Large intestine (tissue), 3 donors: Measurements from ENCODE around the gene KLHL2. TPM values are rescaled to one million over a fixed set of nuclear protein-coding genes. Genes with fewer than 3 reads are reported as not detected.

Experiments used
- DNase-seq, 2 donors: peaks; one replicate each; pipeline versions ENCODE4 v3.0.0 to v3.0.0-alpha.2; 2013
- H3K27ac ChIP-seq: one replicate; pipeline ENCODE4 v1.5.1; 2013; ENCODE audit warnings: low read length
- H3K27me3 ChIP-seq: 2 replicates; pipeline ENCODE4 v1.6.1; 2013; ENCODE audit warnings: low read length; ENCODE audit not compliant: control insufficient read depth, insufficient read depth
- H3K36me3 ChIP-seq: 2 replicates; pipeline ENCODE4 v1.6.1; 2013; ENCODE audit warnings: low read length; ENCODE audit not compliant: control insufficient read depth, insufficient read depth
- H3K4me1 ChIP-seq: one replicate; pipeline ENCODE4 v1.6.1; 2013; ENCODE audit warnings: low read length; ENCODE audit not compliant: control insufficient read depth, insufficient read depth
- H3K4me3 ChIP-seq: one replicate; pipeline ENCODE4 v1.5.1; 2013; ENCODE audit warnings: low read length
- H3K9me3 ChIP-seq: one replicate; pipeline ENCODE4 v1.6.1; 2013; ENCODE audit warnings: mild to moderate bottlenecking, low read depth, low read length, moderate library complexity; ENCODE audit not compliant: control insufficient read depth
- WGBS: methylation state at CpG from one replicate; pipeline ENCODE4 v1.1.5; 2013; ENCODE audit warnings: low lambda C conversion rate; ENCODE audit not compliant: insufficient coverage; 5-methylcytosine and 5-hydroxymethylcytosine counted together
- polyA plus RNA-seq: library from polyadenylated mRNA; unstranded; fragments of 120-200 nt; gene quantifications from one replicate; pipeline ENCODE4 v1.2.1, GENCODE V29; 2013

The KLHL2 gene
- polyA plus RNA-seq, 1 donor = 15.0 TPM

GRCh38 chr4:165288639-165289422, 81.5 kb downstream of the KLHL2 start:
- Histone ChIP-seq H3K27ac (no peak overlapping the region), H3K4me1 (no peaks in the 10 kb centered on the region), H3K4me3 (no peak overlapping the region), H3K36me3 (no peaks in the 10 kb centered on the region), H3K27me3 (no peaks in the 10 kb centered on the region), H3K9me3 (no peaks in the 10 kb centered on the region)
- peak in 1 of 2 donors; percentile 61 for DNase-seq

GRCh38 chr4:165289423-165289785, 82.0 kb downstream of the KLHL2 start:
- Histone ChIP-seq H3K4me3 (no peak overlapping the region), H3K27ac (no peak overlapping the region), H3K4me1 (no peaks in the 10 kb centered on the region), H3K9me3 (no peaks in the 10 kb centered on the region), H3K27me3 (no peaks in the 10 kb centered on the region), H3K36me3 (no peaks in the 10 kb centered on the region)
- DNase-seq = no peak

- no peaks in the 10 kb centered on the region for H3K4me1 ChIP-seq
- H3K27me3 ChIP-seq = no peaks in the 10 kb centered on the region
- H3K27ac ChIP-seq = no peak overlapping the region
- peak; percentile 8 to 12 for DNase-seq
- peaks cover 7% of the 10 kb centered on the region for H3K36me3 ChIP-seq
- 96% methylated on average over 5 of the region's 6 CpGs for WGBS
- no peak overlapping the region for H3K4me3 ChIP-seq
- H3K9me3 ChIP-seq = no peaks in the 10 kb centered on the region
Observed at GRCh38 chr4:165293061-165293460, 85.7 kb downstream of the KLHL2 start.

- no CpG with 5 or more reads among the region's 2 CpGs for WGBS
Observed at GRCh38 chr4:165293927-165294649, 86.7 kb downstream of the KLHL2 start.

GRCh38 chr4:165294907-165295306, 87.5 kb downstream of the KLHL2 start:
- Histone ChIP-seq H3K4me3 (no peak overlapping the region), H3K4me1 (no peaks in the 10 kb centered on the region), H3K27me3 (no peaks in the 10 kb centered on the region), H3K9me3 (no peaks in the 10 kb centered on the region), H3K27ac (no peak overlapping the region), H3K36me3 (peaks cover 11% of the 10 kb centered on the region)
- WGBS = 29% methylated on average over 1 of the region's 5 CpGs
- no peak for DNase-seq

More at GRCh38 chr4:165293927-165294649, 86.7 kb downstream of the KLHL2 start:
- no peak for DNase-seq
- H3K36me3 ChIP-seq = peaks cover 8% of the 10 kb centered on the region
- no peaks in the 10 kb centered on the region for H3K9me3 ChIP-seq
- H3K4me3 ChIP-seq = no peak overlapping the region
- no peaks in the 10 kb centered on the region for H3K4me1 ChIP-seq
- no peak overlapping the region for H3K27ac ChIP-seq
- no peaks in the 10 kb centered on the region for H3K27me3 ChIP-seq

- peaks cover 11% of the 10 kb centered on the region for H3K36me3 ChIP-seq
- H3K27ac ChIP-seq = no peak overlapping the region
- no peak overlapping the region for H3K4me3 ChIP-seq
- no peak for DNase-seq
- H3K9me3 ChIP-seq = no peaks in the 10 kb centered on the region
- no peaks in the 10 kb centered on the region for H3K27me3 ChIP-seq
- no CpG with 5 or more reads among the region's 8 CpGs for WGBS
- H3K4me1 ChIP-seq = no peaks in the 10 kb centered on the region
Observed at GRCh38 chr4:165297626-165298025, 90.3 kb downstream of the KLHL2 start.

- no peak overlapping the region for H3K27ac ChIP-seq
- 100% methylated on average over 2 of the region's 5 CpGs for WGBS
Observed at GRCh38 chr4:165299399-165300060, 92.2 kb downstream of the KLHL2 start.

GRCh38 chr4:165301833-165302232, 94.5 kb downstream of the KLHL2 start:
- Histone ChIP-seq H3K4me3 (no peak overlapping the region), H3K27me3 (no peaks in the 10 kb centered on the region)

More at GRCh38 chr4:165299399-165300060, 92.2 kb downstream of the KLHL2 start:
- H3K27me3 ChIP-seq = no peaks in the 10 kb centered on the region
- H3K36me3 ChIP-seq = peaks cover 11% of the 10 kb centered on the region
- H3K4me3 ChIP-seq = no peak overlapping the region
- DNase-seq = no peak
- no peaks in the 10 kb centered on the region for H3K4me1 ChIP-seq
- no peaks in the 10 kb centered on the region for H3K9me3 ChIP-seq

GRCh38 chr4:165302658-165303057, 95.3 kb downstream of the KLHL2 start:
- no peaks in the 10 kb centered on the region for H3K27me3 ChIP-seq
- no peak overlapping the region for H3K4me3 ChIP-seq
- WGBS = 89% methylated on average over 1 of the region's 1 CpG
- H3K27ac ChIP-seq = no peak overlapping the region
- no peak for DNase-seq
- peaks cover 8% of the 10 kb centered on the region for H3K36me3 ChIP-seq
- H3K4me1 ChIP-seq = no peaks in the 10 kb centered on the region
- H3K9me3 ChIP-seq = no peaks in the 10 kb centered on the region

More at GRCh38 chr4:165301833-165302232, 94.5 kb downstream of the KLHL2 start:
- Histone ChIP-seq H3K9me3 (no peaks in the 10 kb centered on the region), H3K4me1 (no peaks in the 10 kb centered on the region), H3K36me3 (peaks cover 8% of the 10 kb centered on the region), H3K27ac (no peak overlapping the region)
- DNase-seq = no peak
- WGBS = 57% methylated on average over 1 of the region's 1 CpG

GRCh38 chr4:165308166-165308565, 100.8 kb downstream of the KLHL2 start:
- 100% methylated on average over 1 of the region's 1 CpG for WGBS
- no peak for DNase-seq
- no peak overlapping the region for H3K27ac ChIP-seq

More at GRCh38 chr4:165308166-165308565, 100.8 kb downstream of the KLHL2 start:
- H3K9me3 ChIP-seq = no peaks in the 10 kb centered on the region
- peaks cover 12% of the 10 kb centered on the region for H3K36me3 ChIP-seq
- H3K27me3 ChIP-seq = no peaks in the 10 kb centered on the region
- H3K4me3 ChIP-seq = no peak overlapping the region
- no peaks in the 10 kb centered on the region for H3K4me1 ChIP-seq
